GM21526 (cell line): ENCODE data around the gene THADA.

Experiments used
- ATAC-seq: cut with Tn5 transposase; IDR thresholded peaks from one replicate; pipeline ENCODE4 v1.9.1; 2021; ENCODE audit warnings: moderate library complexity; ENCODE audit not compliant: unreplicated experiment, low FRiP score

The THADA gene

DNA sequence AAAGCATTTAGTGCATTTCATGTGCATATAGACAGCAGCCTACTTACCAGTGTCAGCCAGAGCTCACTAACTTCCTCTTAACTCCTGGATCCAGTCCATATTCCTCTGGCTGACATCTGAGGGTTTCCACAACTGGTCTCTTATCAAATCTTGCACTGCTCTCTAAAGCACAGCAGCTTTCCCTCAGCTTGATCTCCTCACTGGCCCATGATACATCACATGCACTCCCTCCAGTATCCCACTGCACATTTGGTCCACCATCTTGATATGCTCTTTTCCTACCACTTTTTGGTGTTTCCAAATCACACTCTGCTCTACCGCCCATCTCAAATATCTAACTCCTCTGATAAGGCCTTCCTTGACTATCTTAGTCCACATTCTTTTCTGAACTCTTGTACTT, 264.4 kb downstream of the THADA start:
- ATAC-seq, result no peak

DNA sequence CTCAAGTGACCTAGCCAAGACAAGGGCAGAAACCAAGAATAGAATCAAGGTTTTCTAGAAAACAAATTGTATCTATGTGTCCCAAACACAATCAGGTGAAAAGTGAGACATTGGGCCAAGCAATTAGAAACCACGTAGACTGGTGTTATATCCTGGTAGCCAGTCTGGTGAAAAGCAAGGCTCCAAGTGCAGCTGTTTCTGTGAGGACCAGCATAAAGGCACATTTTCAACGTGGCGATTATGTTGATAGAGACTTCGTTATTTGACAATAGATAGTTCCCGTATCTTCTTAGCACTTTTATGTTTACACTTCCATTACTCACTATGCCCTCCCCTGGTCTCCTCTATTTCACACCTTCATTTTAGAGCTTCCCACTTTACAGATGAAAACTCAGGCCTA, 266.2 kb downstream of the THADA start:
- no peak for ATAC-seq

DNA sequence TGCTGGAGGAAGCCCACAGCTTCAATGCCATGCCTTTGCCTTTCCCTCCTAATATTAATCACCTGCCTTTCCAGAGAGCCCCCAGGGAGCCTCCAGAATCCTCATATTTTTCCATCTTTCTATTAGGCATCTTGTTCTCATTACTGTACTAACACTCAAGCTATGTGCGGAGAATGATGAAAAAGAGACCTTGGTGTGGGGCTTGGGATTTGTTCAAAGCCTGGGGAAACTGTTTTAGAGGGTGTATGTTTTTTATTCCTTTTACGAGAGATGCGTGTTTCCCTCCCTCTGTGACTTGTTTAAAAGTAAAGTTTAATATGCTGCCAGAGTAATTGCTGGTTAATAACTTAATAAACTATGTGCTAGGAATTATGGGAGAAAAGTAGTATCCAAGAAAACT, 267.0 kb downstream of the THADA start:
- no peak for ATAC-seq

DNA sequence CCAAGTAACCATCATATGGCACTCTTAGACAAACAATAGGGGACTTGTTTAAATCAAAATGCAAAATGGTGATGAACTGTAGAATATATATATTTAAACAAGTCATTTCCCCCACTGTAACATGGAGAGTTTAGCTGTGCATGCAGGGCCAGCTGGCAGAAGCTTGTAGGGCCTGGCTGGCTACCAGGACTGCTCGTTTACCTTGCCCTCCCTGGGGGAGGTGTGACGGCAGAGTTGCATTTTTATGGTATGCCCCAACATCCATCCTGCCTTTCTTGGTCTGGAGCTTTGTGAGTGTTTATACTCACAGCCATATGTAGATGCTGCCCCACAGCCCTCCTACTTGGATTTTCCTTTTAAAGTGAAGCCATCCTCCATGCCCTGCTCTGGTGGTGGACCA, 267.7 kb downstream of the THADA start:
- ATAC-seq, result no peak

DNA sequence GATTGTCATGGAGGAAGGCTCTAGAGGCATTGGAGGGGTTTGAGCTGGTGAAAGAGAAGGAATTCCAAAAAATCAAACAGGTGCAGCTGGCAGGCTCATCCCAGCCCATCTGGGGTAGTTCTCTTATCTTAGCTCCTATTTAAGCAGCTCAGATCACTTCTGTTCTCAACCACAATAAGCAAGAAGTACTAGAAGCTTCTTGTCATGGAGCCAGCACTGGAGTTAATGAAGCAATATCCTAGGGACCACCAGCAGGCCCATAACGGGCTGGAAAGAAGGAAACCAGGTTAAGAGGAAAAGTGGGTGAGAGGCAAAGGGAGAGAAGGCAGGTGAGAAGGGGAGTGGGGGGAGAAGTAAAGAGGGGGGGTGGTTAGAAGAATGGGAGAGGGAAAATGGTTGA, 268.7 kb downstream of the THADA start:
- ATAC-seq, result no peak

DNA sequence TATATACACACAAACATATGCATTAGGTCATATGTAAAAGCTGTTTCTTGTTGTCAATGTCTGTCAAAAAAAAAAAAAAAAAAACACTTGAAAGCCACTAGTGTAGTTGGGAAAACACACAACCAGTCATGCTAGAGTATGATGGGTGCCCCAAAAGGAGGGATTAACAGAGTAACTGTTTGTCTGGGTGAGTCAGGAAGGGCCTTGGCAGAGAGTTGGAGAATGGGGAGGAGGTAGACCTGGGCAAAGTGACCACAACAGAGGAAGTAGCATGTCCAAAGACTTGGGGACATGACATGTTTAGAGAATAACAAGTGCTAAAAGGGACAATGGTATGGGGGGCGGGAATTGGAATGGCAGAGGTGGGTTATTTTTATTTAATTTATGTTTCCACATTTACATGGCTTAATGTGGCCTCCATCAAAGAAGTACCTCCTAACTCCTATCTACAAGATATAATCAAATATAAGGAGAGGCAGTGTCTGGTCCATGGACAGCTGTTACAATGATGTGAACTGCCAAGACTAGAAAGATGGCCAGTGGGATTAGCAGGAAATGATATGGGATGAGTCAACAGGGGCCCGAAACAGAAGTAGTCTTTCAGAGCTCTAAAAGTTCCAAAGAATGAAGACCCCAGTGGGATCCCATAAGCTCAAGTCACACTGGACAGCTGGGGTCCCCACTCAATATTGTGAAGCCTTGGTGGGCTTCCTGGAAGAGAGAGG, 269.6 kb downstream of the THADA start:
- ATAC-seq, result no peak

DNA sequence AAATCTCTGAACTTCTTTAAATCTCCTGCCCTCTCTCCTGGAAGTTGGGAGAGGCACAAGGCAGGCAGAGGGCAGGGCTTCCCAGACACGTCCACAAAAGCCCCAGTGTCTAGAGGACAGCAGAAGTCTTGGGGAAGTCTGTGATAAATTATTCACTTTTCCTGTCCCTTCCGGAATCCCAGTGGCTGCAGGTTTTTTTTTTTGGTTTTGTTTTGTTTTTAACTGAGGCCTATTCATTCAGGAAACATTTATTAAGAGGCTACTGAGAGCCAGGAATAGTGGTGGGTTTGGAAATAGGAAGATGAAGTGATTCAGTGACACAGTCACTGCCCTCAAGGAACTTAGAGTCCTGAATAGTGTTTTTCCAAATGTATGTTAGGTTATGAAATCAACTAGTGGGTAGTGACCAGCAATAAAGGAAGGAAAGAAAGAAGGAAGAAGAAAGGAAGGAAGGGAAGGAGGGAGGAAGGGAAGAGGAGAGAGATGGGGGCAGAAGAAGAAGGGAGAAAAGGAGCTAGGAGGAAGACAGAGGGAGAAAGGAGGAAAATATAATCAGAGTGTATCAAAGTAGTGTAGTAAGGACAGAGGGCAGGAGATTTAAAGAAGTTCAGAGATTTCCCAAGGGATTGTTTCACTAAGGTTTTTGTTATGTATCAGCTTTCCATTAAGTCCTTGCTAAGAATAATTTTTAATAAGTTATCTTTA, 270.6 kb downstream of the THADA start:
- ATAC-seq, result no peak

DNA sequence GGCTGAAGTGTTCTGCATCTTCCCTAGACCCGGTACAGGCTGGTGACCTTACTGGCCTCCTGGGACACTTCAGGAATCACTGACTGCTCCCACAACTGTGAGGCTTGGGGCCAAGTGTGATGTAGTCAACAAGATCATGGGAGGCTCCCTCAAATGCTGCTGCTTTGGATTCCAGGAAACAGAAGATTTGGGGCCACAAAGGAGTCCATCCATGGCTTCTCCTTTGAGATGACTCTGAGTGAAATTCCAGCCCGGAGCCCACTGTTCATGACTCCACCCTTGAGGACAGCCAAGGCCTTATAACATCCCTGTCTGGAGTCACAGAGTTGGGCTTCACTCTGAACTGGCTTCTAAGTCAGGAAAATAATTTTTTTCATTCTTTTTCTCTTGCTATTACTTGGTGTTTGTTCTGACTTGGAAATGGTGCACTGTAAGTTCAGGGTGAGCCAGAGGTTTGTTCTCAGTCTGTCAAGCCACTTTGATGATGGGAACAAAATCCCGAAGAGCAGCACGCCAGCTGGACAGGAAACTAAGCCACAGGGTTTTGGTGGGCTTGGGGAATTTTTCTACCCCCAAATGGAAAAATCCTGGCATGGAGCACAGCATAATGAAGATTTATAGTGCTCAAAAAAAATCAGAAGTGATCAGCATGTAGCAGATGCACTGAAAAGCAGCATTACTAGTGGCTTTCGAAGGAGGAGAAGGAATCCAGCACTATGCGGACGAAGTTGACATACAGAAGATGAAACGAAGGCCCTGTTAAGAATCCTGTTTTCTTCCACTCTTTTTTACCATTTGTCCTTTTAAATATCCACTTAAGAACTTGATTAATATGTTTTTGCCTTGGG, 271.4 kb downstream of the THADA start:
- no peak for ATAC-seq

DNA sequence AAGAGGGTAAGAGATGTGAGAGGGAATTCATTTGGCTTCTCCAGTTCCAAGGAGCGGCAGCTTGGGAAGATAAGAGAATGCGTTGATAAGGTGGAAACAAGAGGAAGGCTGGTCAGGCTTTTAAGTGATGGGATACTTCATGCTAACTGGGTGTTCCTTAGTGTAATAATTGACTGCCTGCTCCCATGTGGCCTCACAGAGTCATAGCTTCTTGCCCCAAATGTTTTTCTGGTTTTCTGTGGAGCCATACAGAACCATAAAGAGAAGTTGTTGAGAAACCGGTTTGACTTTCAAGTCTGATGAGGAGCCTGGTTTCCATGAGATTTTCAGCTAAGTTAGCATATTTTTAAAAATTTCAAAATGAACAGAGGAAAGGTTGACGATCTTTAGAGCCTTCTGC, 272.0 kb downstream of the THADA start:
- ATAC-seq, result no peak

DNA sequence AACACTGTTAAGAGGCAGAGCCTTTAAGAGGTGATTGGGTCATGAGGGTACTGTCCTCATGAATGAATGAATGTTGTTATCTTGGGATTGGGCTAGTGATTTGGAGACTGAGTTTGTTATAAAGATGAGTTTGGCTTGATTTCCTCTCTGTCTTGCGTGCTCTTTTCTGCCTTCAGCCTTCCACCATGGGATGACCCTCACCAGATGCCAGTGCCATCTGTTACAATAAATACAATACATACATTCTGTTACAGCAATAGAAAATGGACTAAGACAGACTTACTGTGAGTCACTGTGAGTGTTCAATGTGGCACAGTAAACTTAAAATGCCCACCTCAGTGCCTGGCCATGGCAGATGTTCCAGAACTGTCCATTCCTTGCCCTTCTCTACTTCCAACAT, 274.4 kb downstream of the THADA start:
- ATAC-seq, result no peak

DNA sequence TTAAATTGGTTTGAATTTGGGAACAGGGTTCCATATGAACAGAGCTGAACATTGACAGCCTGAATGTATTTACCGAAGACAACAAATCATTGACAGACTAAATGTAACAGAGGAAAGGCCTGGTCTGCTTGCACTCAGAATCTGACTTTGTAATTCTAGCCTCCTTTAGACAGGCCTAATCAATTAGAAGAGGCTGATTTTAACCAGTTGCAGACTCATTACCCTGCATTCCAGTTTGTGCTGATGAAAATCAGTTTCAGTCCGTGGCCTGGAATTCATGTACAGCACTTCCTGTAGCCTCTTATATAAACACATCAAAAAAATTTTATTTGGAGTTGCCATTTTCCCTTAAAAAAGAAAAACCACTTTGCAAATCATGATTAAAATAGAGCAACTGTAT, 276.3 kb downstream of the THADA start:
- no peak for ATAC-seq

DNA sequence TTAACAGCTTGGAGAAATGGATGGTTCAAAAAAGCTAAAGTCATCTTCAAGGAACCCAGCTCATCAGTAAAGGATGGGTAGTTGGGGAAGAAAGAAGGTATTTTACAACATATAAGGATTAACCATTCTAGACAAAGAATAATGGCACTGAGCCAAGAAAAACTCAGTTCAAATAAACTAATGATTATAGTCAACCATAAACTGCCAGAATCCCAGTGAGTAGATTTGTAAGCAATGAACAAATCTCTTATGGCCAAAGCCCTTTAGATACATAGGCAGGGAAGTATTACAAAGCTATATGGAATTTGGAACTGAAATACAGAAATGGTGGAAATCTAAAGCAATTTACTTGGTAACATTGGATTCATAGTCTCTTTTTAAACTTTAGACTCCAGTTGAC, 277.0 kb downstream of the THADA start:
- no peak for ATAC-seq

DNA sequence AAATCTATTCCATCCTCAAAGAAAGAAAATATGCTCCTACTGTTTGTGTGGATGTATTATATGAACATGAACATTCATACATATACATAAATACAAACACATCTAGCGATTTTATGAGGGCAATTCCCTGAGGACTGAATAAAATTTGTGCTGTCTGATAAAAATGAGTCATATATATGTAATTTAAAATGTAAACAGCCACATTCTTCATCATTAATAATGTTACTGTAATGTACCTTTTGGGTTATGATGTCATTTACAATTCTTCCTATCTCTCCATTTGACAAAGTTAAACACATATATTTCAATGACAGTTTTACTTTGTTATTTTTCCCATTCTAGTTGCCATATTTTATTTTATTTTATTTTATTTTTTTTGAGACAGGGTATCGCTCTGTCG, 278.2 kb downstream of the THADA start:
- ATAC-seq, result no peak

DNA sequence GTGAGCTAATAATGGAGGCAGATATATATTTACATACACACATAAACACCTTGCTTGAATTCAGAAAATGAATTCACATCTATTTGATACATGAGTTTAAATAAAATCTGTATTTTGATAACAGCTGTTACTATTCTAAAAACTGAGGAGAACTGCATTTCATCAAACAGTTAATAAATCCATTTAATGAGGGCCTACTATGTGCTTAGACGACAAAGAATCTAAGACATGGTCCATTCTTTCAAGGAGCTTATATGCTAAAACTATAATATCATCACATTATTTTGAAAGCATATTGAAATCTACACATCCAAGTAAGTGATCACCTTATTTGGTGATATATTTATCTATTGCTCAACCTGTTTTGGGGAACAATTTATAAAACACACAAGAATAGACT, 278.6 kb downstream of the THADA start:
- ATAC-seq, result no peak

DNA sequence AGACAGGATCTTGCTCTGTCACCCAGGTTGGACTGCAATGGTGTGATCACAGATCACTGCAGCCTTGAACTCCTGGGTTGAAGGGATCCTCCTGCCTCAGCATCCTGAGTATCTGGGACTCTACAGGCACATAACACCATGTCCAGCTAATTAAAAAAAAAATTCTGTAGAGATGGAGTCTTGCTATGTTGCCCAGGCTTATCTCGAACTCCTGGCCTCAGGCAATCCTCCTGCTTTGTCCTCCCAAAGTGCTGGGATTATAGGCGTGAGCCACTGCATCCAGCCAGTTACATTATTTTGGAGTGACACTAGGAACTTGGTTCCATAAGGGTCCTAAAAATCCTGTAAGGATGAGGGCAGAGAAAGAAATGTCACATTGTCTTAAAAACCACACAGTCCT, 280.4 kb downstream of the THADA start:
- ATAC-seq, result no peak

DNA sequence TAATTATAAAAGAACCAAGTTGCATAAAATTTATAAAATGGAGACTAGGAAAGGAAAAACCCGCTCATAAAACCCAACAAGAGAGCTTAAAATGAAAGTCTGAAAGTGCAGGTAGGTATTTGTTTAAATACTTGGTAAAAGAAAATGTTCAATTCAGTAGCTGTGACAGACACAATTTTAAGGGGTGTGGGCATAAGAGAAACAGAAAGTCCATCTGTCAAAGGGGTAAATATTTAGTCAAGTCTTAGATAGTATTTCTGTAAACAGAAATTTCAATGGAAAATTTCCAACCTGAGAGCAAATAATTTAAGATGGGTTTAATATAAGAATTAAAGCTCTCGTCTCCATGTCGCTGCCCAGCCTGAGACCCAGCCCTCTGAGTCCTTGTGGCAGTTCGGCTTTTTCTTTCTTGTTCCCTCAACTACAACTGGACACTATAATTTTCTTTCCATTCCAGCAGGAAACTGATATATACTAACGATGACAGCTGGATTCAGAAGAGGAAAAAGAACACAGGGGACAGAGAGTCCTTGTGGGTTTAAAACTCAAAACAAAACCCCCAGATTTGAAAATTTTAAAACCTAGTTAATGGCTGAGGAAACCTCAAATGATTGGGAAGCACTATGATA, 281.4 kb downstream of the THADA start:
- ATAC-seq, result no peak

DNA sequence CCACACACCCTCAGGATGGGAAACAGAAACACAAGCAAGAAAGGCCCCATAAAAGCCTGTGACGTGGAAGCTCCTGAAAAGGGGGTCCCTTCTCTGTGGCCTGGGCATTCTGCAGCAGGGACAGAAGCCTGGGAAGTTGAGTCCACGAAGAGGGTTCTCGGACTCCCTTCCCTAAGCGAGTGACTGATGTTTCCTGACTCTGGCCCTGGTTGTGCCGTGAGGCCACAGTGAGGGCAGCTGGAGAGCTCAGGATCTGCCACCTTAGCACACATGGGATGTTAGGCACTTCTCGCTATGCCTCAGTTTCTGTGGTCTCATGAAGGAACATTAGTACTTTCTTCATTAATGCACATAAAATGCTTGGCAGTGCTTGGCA, 282.2 kb downstream of the THADA start:
- ATAC-seq, result no peak

DNA sequence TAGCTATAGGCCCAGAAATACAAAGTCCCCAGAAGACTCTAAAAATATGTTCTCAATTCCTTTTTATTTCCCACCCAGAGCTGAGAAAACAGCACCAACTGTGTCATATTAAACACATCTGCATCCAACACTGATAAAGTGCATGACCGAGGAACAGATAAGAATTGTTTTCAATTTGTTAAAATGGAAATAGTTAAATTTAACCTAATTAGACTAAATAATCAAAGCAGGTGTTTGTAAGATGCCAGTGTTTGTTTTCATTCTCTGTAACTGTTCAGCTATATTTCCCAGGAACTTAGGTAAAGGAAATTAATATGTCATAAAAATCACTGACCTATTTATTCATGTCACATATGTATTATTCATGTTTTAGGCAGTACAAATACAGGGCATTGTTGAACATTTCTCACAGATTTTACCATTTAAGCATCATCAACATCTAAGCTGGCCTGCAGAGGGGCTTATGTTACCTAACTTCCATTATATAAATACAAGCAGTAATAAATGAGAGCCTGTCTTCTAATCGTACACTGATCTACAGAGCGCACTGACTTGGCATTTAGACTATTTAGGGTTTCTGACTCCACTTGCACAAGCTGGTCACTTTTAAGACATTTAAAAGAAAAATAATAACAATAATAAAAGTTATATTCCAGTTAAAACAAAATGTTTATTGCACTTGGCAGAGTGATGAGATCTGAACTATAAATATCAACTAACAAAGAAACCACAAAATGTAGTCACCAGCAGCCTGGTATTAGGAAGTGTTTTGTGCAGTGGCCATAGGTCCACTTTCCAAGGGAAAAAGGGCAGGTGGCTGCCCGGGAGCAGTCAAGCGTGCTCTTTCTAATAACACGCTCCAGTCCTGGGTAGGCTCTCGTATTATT, 282.8 kb downstream of the THADA start:
- ATAC-seq, result no peak

DNA sequence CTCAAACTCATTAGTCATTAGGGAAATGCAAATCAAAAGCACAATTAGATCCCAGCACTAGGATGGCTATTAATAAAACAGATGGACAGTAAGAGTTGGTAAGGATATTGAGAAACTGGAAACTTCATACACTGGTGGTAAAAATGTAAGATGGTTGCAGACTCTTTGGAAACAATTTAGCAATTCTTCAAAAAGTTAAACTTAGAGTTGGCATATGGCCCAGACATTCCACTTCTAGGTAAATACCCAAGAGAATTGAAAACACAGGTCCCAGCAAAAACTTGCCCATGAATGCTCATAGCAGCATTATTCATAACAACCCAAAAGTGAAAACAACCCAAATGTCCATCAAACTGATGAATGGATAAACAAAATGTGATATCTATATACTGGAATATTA, 284.6 kb downstream of the THADA start:
- no peak for ATAC-seq

DNA sequence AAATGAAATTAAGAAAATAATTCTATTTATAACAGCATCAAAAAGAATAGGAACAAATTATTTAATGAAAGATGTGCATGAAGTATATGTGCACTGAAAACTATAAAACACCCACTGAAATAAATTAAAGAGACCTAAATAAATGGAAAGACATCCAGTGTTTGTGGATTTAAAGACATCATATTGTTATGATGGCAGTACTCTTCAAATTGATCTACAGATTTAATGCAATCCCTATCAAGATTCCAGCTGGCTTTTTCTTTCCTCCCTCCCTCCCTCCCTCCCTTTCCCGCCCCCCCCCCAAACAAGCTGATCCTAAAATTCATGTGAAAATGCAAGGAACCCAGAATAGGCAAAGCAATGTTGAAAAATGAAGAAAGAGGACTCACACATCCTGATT, 285.9 kb downstream of the THADA start:
- ATAC-seq, result no peak
